Measurements from ENCODE around the gene DHCR7. TPM values are rescaled to one million over a fixed set of nuclear protein-coding genes. Genes with fewer than 3 reads are reported as not detected.
A peak's percentile ranks its signal among the peaks of the same experiment; 100 is the strongest.

The DHCR7 gene
- total RNA-seq, 4 donors from 2014 or later, result 2.5 to 7.3 (median 5.9) TPM

- Histone ChIP-seq H3K4me1 (peaks cover 26 to 31% of the 10 kb centered on the region in 2 donors), H3K9me3 (no peaks in the 10 kb centered on the region), H3K36me3 (peaks cover 0 to 14% of the 10 kb centered on the region in 2 donors), H3K4me3 (no peak overlapping the region), H3K27ac (peak overlapping the region; percentile 78 to 87 (median 82)), H3K27me3 (no peaks in the 10 kb centered on the region)
- ATAC-seq (no peak), DNase-seq (no peak)
- no peak for TF ChIP-seq POLR2A (IDR thresholded peaks at IDR 0.05)
- TF ChIP-seq, protein P1, sequence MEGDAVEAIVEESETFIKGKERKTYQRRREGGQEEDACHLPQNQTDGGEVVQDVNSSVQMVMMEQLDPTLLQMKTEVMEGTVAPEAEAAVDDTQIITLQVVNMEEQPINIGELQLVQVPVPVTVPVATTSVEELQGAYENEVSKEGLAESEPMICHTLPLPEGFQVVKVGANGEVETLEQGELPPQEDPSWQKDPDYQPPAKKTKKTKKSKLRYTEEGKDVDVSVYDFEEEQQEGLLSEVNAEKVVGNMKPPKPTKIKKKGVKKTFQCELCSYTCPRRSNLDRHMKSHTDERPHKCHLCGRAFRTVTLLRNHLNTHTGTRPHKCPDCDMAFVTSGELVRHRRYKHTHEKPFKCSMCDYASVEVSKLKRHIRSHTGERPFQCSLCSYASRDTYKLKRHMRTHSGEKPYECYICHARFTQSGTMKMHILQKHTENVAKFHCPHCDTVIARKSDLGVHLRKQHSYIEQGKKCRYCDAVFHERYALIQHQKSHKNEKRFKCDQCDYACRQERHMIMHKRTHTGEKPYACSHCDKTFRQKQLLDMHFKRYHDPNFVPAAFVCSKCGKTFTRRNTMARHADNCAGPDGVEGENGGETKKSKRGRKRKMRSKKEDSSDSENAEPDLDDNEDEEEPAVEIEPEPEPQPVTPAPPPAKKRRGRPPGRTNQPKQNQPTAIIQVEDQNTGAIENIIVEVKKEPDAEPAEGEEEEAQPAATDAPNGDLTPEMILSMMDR (IDR thresholded peaks at IDR 0.05 in 4 of 5, conservative IDR thresholded peaks at IDR 0.05 in 1 of 5), result no peak
- intact Hi-C loops (cut with DNase I; ENCODE audit: low total_unique reads), result loop anchor here (5.0 kb wide), 1 partner anchor 46 kb away; no protein-coding TSS in a partner anchor
- in situ Hi-C loops (cut with MboI; ENCODE audit: low sequenced_read_pairs in 4 of 4), result no loop called here
These were observed 2.7 kb upstream of the DHCR7 start for GRCh38 chr11:71450939-71451338.

DNA sequence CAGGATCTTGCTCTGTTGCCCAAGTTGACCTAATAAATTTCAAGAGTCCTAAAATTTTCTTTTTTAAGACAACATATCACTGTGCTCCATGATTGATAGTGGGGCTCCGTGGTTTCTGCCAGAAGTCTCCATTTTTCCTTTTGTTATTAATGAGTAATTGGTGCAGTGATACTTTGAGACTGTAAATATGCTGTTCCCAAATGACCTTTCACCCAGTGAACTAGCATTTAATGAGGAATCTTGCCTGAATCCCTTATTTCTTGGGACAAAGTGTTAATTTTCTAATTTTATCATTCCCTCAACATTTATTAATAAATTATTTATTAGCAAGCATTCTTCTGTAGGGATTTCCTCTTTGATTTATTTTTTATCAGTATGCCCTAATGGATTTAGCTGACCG lies 2.3 kb upstream of the DHCR7 start:
- TF ChIP-seq POLR2A (IDR thresholded peaks at IDR 0.05), result no peak
- TF ChIP-seq, protein P1 (IDR thresholded peaks at IDR 0.05 in 4 of 5, conservative IDR thresholded peaks at IDR 0.05 in 1 of 5), result no peak
- ATAC-seq (no peak), DNase-seq (no peak)
- peaks cover 26 to 31% of the 10 kb centered on the region in 2 donors for H3K4me1 ChIP-seq
- H3K4me3 ChIP-seq, result no peak overlapping the region
- no peaks in the 10 kb centered on the region for H3K9me3 ChIP-seq
- in situ Hi-C loops (cut with MboI; ENCODE audit: low sequenced_read_pairs in 4 of 4) (no loop called here), intact Hi-C loops (cut with DNase I; ENCODE audit: low total_unique reads) (loop anchor here (5.0 kb wide), 1 partner anchor 47 kb away; no protein-coding TSS in a partner anchor)
- no peaks in the 10 kb centered on the region for H3K27me3 ChIP-seq
- peak overlapping the region in 3 of 4 donors; percentile 84 to 87 (median 86) for H3K27ac ChIP-seq
- peaks cover 0 to 10% of the 10 kb centered on the region in 2 donors for H3K36me3 ChIP-seq

DNA sequence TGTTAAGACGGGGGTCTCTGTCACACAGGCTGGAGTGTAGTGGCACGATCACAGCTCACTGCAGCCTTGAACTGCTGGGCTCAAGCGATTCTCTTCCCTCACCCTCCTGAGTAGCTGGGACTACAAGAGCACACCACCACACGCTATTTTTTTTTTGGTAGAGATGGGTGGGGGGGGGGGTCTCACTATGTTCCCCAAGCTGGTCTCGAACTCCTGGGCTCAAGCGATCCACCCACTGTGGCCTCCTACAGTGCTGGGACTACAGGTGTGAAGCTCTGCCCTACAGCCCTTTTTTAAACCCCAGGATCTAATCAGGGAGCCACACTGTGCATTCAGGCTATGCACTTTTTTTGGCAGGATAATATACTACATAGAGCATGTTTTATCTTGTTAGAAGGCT lies 1.4 kb upstream of the DHCR7 start:
- Histone ChIP-seq H3K9me3 (no peaks in the 10 kb centered on the region), H3K4me3 (peak overlapping the region in 1 of 4 donors; percentile 76), H3K36me3 (peaks cover 0 to under 1% of the 10 kb centered on the region in 2 donors), H3K27me3 (no peaks in the 10 kb centered on the region), H3K4me1 (peaks cover 26 to 31% of the 10 kb centered on the region in 2 donors), H3K27ac (peak overlapping the region; percentile 75 to 87 (median 84))
- TF ChIP-seq, protein P1 (IDR thresholded peaks at IDR 0.05 in 4 of 5, conservative IDR thresholded peaks at IDR 0.05 in 1 of 5), result no peak
- no peak for TF ChIP-seq POLR2A (IDR thresholded peaks at IDR 0.05)
- intact Hi-C loops (cut with DNase I; ENCODE audit: low total_unique reads), result loop anchor here (5.0 kb wide), 1 partner anchor 338 kb away; no protein-coding TSS in a partner anchor
- ATAC-seq (no peak), DNase-seq (peak in 1 of 2 donors; percentile 6)
- in situ Hi-C loops (cut with MboI; ENCODE audit: low sequenced_read_pairs in 4 of 4), result no loop called here

DNA sequence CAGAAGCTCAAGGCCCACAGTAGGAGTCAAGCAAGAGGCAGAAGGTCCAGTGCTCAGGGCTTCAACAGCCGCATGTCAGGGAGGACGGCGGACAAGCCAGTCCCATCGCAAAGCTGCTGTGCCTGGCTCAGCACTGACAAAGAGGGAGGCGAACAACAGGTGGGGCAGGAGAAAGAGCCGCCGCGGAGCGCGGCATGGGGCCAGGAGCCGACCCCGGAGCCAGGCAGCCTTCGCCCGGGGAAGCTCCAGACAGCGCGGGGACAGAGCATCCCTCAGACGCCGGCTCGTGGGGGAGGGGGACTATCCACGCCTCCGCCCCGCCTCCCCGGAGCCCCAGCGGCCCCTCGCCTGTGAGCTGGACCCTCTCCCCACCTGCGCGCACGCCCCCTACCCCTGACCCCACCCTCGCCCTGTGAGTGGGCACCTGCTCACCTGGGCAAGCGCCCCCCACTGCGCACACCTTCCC lies 369 bp downstream of the DHCR7 start:
- Histone ChIP-seq H3K27ac (peak overlapping the region; percentile 75 to 87 (median 84)), H3K4me3 (peak overlapping the region; percentile 68 to 92 (median 74)), H3K9me3 (no peaks in the 10 kb centered on the region), H3K27me3 (no peaks in the 10 kb centered on the region), H3K4me1 (peaks cover 18 to 22% of the 10 kb centered on the region in 2 donors), H3K36me3 (peaks cover 0 to 14% of the 10 kb centered on the region in 2 donors)
- in situ Hi-C loops (cut with MboI; ENCODE audit: low sequenced_read_pairs in 4 of 4), result no loop called here
- DNase-seq (no peak), ATAC-seq (peak in 1 of 2 donors; percentile 16)
- TF ChIP-seq, protein P1 (IDR thresholded peaks at IDR 0.05 in 4 of 5, conservative IDR thresholded peaks at IDR 0.05 in 1 of 5), result no peak
- TF ChIP-seq POLR2A (IDR thresholded peaks at IDR 0.05), result no peak
- intact Hi-C loops (cut with DNase I; ENCODE audit: low total_unique reads), result loop anchor here (5.0 kb wide), 1 partner anchor 339 kb away; no protein-coding TSS in a partner anchor
